Fibroblast of lung (primary cell): ENCODE results near the gene NR2F2. TPM values are rescaled to one million over a fixed set of nuclear protein-coding genes. Genes with fewer than 3 reads are reported as not detected.

Source experiments
- DNase-seq, 2 donors: peaks; one replicate each; pipeline versions ENCODE4 v3.0.0 to v3.0.0-alpha.2; 2010; ENCODE audit warnings: low read depth in 2 of 2
- H2AFZ ChIP-seq: 2 replicates; pipeline ENCODE4 v1.5.1; 2012; ENCODE audit warnings: low read length, control low read depth, inconsistent platforms
- H3K27ac ChIP-seq: 2 replicates; pipeline ENCODE4 v1.5.1; 2011; ENCODE audit warnings: low read length, control low read depth; ENCODE audit not compliant: insufficient read depth
- H3K27me3 ChIP-seq: 2 replicates; pipeline ENCODE4 v1.5.1; 2011; ENCODE audit warnings: mild to moderate bottlenecking, low read length; ENCODE audit not compliant: control insufficient read depth, insufficient read depth
- H3K36me3 ChIP-seq: 2 replicates; pipeline ENCODE4 v1.5.1; 2011; ENCODE audit warnings: low read length; ENCODE audit not compliant: control insufficient read depth, insufficient read depth
- H3K4me1 ChIP-seq: 2 replicates; pipeline ENCODE4 v1.5.1; 2011; ENCODE audit warnings: low read length; ENCODE audit not compliant: control insufficient read depth, insufficient read depth; ENCODE audit errors: extremely low read depth
- H3K4me2 ChIP-seq: 2 replicates; pipeline ENCODE4 v1.5.1; 2011; ENCODE audit warnings: low read length, control low read depth; ENCODE audit not compliant: insufficient read depth; ENCODE audit errors: extremely low read depth
- H3K4me3 ChIP-seq, 4 experiments: fragments of 200-600 bp in 1 of 4; sonication (generic) in 1 of 4; replicated peaks in 1 of 4; 2 replicates each; pipeline ENCODE4 v1.5.1; 2011 to 2016; ENCODE audit warnings: low read length in 4 of 4, low read depth in 3 of 4, mild to moderate bottlenecking in 3 of 4, control low read depth in 2 of 4, inconsistent platforms in 1 of 4, mixed read lengths in 1 of 4; ENCODE audit not compliant: insufficient read depth in 1 of 4; ENCODE audit errors: control extremely low read depth in 1 of 4
- H3K79me2 ChIP-seq: 2 replicates; pipeline ENCODE4 v1.5.1; 2012; ENCODE audit warnings: mild to moderate bottlenecking, low read length, inconsistent platforms; ENCODE audit not compliant: control insufficient read depth, insufficient read depth
- H3K9ac ChIP-seq: 2 replicates; pipeline ENCODE4 v1.5.1; 2011; ENCODE audit warnings: mild to moderate bottlenecking, low read length, control low read depth; ENCODE audit not compliant: insufficient read depth
- H3K9me3 ChIP-seq: 2 replicates; pipeline ENCODE4 v1.5.1; 2012; ENCODE audit warnings: low read depth, low read length; ENCODE audit not compliant: control insufficient read depth, insufficient read depth
- H4K20me1 ChIP-seq: 2 replicates; pipeline ENCODE4 v1.5.1; 2011; ENCODE audit warnings: low read length; ENCODE audit not compliant: control insufficient read depth, insufficient read depth; ENCODE audit errors: extremely low read depth
- EZH2 ChIP-seq: IDR thresholded peaks from 2 replicates; pipeline ENCODE4 v1.5.1; 2012; ENCODE audit warnings: low read length, control low read depth, mild to moderate bottlenecking; ENCODE audit errors: missing control alignments
- polyA plus RNA-seq, 2 donors: library from polyadenylated mRNA; depleted of rRNA in 1 of 2; stranded (reverse) in 1 of 2; unstranded in 1 of 2; fragments of >200 nt; gene quantifications; 2 replicates each; pipeline ENCODE4 v1.2.1, GENCODE V29; 2011 to 2012; ENCODE audit warnings: missing spikeins in 1 of 2
- total RNA-seq: library from RNA; depleted of rRNA; stranded (reverse); fragments of >200 nt; gene quantifications from 2 replicates; pipeline ENCODE4 v1.2.1, GENCODE V29; 2014
- TF ChIP-seq, protein P1 (sequence below), 2 donors: IDR thresholded peaks in 1 of 2; conservative IDR thresholded peaks in 1 of 2; 1 replicate in 1 of 2; 2 replicates in 1 of 2; pipeline ENCODE4 v1.5.1; 2011 to 2012; ENCODE audit warnings: low read length in 2 of 2, control low read depth in 1 of 2, inconsistent platforms in 1 of 2, low read depth in 1 of 2, mild to moderate bottlenecking in 1 of 2

NR2F2 gene
- total and polyA plus RNA-seq, 2 donors (not counting 1 experiment from before 2014, with no cell fraction given), result 15.7 to 130 TPM

DNA sequence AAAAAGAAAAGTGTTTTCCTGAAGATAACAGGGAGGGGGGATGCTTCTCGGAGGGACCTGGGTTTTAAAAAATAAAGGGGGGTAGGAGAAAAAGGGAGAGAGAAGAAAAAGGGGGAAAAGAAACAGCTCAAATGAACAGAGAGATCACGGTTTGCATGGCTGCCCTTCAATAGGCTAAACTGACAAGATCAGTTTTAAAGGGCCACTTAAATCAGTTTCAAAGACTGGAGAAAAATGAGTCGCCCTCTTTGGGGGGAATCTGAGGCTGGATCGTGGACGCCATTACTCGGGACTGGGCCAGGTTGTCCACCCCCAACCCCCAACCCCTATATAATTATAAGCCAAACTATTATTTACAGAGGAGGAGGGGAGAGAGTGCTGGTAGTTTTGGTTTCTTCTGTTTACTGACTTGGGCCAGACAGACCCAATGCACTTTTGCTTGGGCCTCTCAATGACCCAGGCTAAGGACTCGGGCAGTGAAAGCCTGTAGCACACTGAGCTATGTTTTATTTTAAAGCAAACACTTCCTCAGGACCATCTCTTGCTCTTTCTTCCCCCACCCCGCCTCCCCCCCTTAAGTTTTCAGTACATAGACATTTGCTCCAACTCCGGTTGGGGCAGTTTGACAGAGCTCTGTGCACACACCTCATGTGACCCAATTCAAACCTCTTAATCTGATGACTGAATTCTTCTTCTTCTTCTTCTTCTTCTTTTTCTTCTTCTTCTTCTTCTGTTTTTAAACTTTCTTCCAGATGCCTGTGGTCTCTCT lies 6.3 kb downstream of the NR2F2 start:
- no peaks in the 10 kb centered on the region for H3K9me3 ChIP-seq
- H3K79me2 ChIP-seq, result peaks cover 99% of the 10 kb centered on the region
- H3K27ac ChIP-seq, result peak overlapping the region; percentile 95
- H3K4me1 ChIP-seq, result no peaks in the 10 kb centered on the region
- no peaks in the 10 kb centered on the region for H3K27me3 ChIP-seq
- peak overlapping the region; percentile 94 for H3K9ac ChIP-seq
- peak; percentile 45 to 76 for DNase-seq
- TF ChIP-seq EZH2, result no peak
- TF ChIP-seq, protein P1, sequence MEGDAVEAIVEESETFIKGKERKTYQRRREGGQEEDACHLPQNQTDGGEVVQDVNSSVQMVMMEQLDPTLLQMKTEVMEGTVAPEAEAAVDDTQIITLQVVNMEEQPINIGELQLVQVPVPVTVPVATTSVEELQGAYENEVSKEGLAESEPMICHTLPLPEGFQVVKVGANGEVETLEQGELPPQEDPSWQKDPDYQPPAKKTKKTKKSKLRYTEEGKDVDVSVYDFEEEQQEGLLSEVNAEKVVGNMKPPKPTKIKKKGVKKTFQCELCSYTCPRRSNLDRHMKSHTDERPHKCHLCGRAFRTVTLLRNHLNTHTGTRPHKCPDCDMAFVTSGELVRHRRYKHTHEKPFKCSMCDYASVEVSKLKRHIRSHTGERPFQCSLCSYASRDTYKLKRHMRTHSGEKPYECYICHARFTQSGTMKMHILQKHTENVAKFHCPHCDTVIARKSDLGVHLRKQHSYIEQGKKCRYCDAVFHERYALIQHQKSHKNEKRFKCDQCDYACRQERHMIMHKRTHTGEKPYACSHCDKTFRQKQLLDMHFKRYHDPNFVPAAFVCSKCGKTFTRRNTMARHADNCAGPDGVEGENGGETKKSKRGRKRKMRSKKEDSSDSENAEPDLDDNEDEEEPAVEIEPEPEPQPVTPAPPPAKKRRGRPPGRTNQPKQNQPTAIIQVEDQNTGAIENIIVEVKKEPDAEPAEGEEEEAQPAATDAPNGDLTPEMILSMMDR (conservative IDR thresholded peaks at IDR 0.05 in 1 of 2, IDR thresholded peaks at IDR 0.05 in 1 of 2; ENCODE audit: low read depth in 1 of 2, low read length in 2 of 2), result no peak
- peaks cover 28% of the 10 kb centered on the region for H3K36me3 ChIP-seq
- H3K4me2 ChIP-seq, result peak overlapping the region; percentile 88
- H2AFZ ChIP-seq, result no peak overlapping the region
- H4K20me1 ChIP-seq, result peaks cover 4% of the 10 kb centered on the region
- peak overlapping the region; percentile 96 to 100 (median 100) for H3K4me3 ChIP-seq

DNA sequence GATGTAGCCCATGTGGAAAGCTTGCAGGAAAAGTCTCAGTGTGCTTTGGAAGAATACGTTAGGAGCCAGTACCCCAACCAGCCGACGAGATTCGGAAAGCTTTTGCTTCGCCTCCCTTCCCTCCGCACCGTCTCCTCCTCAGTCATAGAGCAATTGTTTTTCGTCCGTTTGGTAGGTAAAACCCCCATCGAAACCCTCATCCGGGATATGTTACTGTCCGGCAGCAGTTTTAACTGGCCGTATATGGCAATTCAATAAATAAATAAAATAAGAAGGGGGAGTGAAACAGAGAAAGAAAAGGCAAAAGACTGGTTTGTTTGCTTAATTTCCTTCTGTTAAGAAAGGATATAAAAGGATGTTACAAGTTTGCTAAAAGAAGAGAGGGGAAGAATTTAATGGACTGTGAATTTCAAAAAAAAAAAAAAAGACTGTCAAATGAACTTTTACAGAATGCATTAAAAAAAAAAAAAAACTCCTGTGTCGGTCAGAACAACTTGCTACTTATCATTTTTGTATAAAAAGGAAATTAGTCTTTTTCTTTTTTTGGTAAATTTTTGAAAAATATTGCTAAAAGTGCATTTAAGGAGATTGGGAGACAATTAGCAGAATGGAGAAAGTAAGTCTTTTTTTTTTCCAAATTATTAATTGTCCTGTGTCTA lies 7.0 kb downstream of the NR2F2 start:
- Histone ChIP-seq H3K4me2 (peak overlapping the region; percentile 34), H3K4me3 (peak overlapping the region; percentile 96 to 100 (median 100)), H3K27ac (peak overlapping the region; percentile 95), H3K36me3 (peaks cover 24% of the 10 kb centered on the region), H3K4me1 (no peaks in the 10 kb centered on the region), H3K9me3 (no peaks in the 10 kb centered on the region), H3K27me3 (no peaks in the 10 kb centered on the region), H4K20me1 (peaks cover 4% of the 10 kb centered on the region), H2AFZ (no peak overlapping the region), H3K79me2 (peaks cover 99% of the 10 kb centered on the region), H3K9ac (peak overlapping the region; percentile 94)
- TF ChIP-seq, protein P1 (conservative IDR thresholded peaks at IDR 0.05 in 1 of 2, IDR thresholded peaks at IDR 0.05 in 1 of 2; ENCODE audit: low read depth in 1 of 2, low read length in 2 of 2), result no peak
- TF ChIP-seq EZH2, result no peak
- peak in 1 of 2 donors; percentile 31 for DNase-seq

DNA sequence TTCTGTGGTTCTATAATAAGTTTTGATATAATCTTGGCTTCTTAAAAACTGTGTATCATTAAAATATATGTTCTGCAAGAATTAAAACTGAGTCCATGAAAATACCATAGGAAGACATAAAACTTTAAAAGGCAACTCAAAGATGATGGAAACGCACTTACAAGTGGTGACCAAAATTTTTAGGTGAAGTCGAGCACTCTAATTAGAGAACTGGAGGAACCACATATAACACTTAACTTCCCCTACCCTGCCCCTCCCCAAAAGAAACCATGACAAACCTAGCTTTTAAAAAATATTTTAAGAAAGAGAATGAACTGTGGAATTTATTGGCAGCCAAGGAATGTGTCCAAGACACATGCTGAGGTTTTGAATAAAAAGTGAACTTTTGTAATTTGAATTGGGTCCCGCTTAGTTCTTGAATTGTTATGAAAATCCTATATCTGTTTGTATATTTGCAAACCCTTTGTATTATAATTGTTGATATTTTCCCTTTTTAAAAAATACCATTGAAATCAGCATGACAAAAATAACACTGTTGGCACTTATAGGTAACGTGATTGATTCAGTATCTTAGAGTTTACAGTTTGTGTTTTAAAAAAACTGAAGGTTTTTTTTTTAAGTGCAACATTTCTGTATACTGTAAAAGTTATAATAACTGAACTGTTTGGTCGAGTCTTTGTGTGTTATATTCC lies 7.7 kb downstream of the NR2F2 start:
- Histone ChIP-seq H3K9me3 (no peaks in the 10 kb centered on the region), H3K27ac (peak overlapping the region; percentile 95), H3K4me3 (peak overlapping the region; percentile 96 to 100 (median 100)), H3K4me2 (peak overlapping the region; percentile 34), H3K79me2 (peaks cover 99% of the 10 kb centered on the region), H3K36me3 (peaks cover 24% of the 10 kb centered on the region), H4K20me1 (peaks cover 2% of the 10 kb centered on the region), H3K4me1 (no peaks in the 10 kb centered on the region), H2AFZ (no peak overlapping the region), H3K27me3 (no peaks in the 10 kb centered on the region), H3K9ac (peak overlapping the region; percentile 94)
- peak; percentile 42 to 63 for DNase-seq
- TF ChIP-seq, protein P1 (conservative IDR thresholded peaks at IDR 0.05 in 1 of 2, IDR thresholded peaks at IDR 0.05 in 1 of 2; ENCODE audit: low read depth in 1 of 2, low read length in 2 of 2), result no peak
- TF ChIP-seq EZH2, result no peak
